IPS-20b (cell line): ENCODE data around the gene CYB5R3.

Experiments used
- H3K27ac ChIP-seq: one replicate; pipeline ENCODE4 v1.5.1; 2013; ENCODE audit warnings: low read length
- H3K27me3 ChIP-seq: 2 replicates; pipeline ENCODE4 v1.6.1; 2013; ENCODE audit warnings: mild to moderate bottlenecking, low read length, inconsistent platforms; ENCODE audit not compliant: insufficient read depth
- H3K36me3 ChIP-seq: 2 replicates; pipeline ENCODE4 v1.6.1; 2013; ENCODE audit warnings: low read depth, mild to moderate bottlenecking, inconsistent platforms, low read length, moderate library complexity; ENCODE audit not compliant: insufficient read depth
- H3K4me1 ChIP-seq: 2 replicates; pipeline ENCODE4 v1.6.1; 2013; ENCODE audit warnings: mild to moderate bottlenecking, control low read depth, inconsistent platforms, low read length, moderate library complexity; ENCODE audit not compliant: insufficient read depth
- H3K4me3 ChIP-seq: 2 replicates; pipeline ENCODE4 v1.5.1; 2013; ENCODE audit warnings: mild to moderate bottlenecking, low read length, inconsistent platforms
- H3K9ac ChIP-seq: 2 replicates; pipeline ENCODE4 v1.6.1; 2013; ENCODE audit warnings: low read depth, mild to moderate bottlenecking, inconsistent platforms, low read length, moderate library complexity
- H3K9me3 ChIP-seq: 2 replicates; pipeline ENCODE4 v1.6.1; 2013; ENCODE audit warnings: mild to moderate bottlenecking, low read depth, low read length, inconsistent platforms; ENCODE audit not compliant: insufficient read depth

Gene CYB5R3

DNA sequence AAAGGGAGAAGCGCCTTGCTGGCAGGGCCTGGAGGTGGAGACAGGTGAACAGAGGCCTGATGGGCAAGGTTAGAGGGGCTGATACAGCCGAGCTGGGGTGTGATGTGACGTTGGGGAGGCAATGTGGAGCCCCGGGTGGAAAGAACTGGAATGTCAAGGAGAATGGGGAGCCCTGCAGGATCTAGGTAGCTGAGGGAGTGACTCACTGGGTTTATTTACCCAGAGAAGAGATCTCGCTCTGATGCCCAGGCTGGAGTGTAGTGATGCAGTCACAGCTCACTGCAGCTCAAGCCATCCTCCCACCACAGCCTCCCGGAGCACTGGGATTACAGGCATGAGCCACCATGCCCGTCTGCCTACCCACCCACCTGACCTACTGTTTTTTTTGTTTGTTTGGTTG, 1.9 kb upstream of the CYB5R3 start:
- no peaks in the 10 kb centered on the region for H3K27me3 ChIP-seq
- H3K4me1 ChIP-seq: no peaks in the 10 kb centered on the region
- H3K9ac ChIP-seq: no peak overlapping the region
- H3K36me3 ChIP-seq: no peaks in the 10 kb centered on the region
- H3K27ac ChIP-seq: no peak overlapping the region
- H3K4me3 ChIP-seq: no peak overlapping the region
- no peaks in the 10 kb centered on the region for H3K9me3 ChIP-seq

DNA sequence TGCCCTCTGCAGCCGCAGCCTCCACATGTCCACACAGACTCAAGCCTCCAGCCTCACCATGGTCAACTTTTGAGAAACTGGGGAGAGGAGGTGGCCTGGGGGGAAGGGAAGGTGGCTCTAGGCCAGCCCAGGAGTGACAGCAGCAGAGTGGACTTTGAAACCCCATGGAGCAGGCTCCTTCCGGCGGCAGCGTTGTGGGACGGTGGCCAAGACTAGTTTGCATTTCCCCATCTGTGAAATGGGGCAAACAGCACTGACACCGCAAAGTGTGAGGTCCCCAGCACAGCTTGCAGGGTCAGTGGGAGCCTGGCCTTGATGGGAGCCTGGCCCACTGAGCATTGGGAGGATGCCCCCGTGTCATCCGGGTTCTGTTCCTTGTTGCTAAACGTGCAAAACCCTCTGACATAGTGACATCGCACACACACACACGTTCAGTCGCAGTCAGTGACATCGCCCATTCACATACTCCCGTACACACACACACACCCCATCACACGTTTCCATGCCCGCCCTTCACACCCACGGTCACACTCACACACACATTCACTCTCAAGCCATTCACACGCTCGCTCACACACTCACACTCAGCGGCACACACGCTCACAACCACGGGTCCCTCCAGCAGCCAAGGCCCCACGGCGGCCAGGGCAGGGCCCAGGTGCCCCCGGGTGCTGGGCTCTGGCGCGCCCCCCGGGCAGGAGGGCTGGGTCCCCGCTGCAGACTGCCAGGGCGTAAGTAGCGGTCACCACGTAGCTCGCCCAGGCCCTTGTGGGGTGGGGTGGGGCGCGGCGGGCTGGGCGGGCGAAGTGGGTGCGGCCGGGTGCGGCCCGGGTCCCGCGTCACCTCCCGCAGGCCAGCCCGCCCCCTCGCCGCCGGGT, 585 bp downstream of the CYB5R3 start:
- H3K4me3 ChIP-seq: peak overlapping the region; percentile 94
- H3K27ac ChIP-seq: no peak overlapping the region
- peak overlapping the region; percentile 83 for H3K9ac ChIP-seq
- H3K27me3 ChIP-seq: no peaks in the 10 kb centered on the region
- H3K4me1 ChIP-seq: peaks cover 6% of the 10 kb centered on the region; the same call in 1 of the 2 replicates
- H3K9me3 ChIP-seq: no peaks in the 10 kb centered on the region
- H3K36me3 ChIP-seq: no peaks in the 10 kb centered on the region

DNA sequence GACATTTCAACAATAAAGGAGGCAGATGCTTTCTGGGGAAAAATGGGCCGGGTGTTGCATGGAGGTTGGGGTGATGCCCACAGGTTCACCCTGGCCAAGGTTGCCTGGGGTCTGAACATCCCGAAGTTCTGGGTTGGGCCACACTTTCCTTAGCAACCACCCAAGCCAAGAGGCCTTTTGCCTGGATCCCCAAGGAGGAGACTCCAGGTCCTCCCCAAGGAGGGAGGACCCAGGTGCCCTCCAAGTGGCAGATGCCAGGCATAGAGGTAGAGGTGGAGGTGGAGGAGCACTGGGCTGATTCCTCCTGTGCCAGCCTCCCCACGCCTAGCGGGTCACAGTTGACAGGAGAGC, 1.2 kb downstream of the CYB5R3 start:
- Histone ChIP-seq H3K27ac (no peak overlapping the region), H3K9me3 (no peaks in the 10 kb centered on the region), H3K36me3 (no peaks in the 10 kb centered on the region), H3K4me1 (peaks cover 6% of the 10 kb centered on the region; the same call in 1 of the 2 replicates), H3K27me3 (no peaks in the 10 kb centered on the region), H3K9ac (0 out of 2 replicates have a peak overlapping the region, but pooled peaks have one; percentile 83), H3K4me3 (peak overlapping the region; percentile 94; the same call in 1 of the 2 replicates)

DNA sequence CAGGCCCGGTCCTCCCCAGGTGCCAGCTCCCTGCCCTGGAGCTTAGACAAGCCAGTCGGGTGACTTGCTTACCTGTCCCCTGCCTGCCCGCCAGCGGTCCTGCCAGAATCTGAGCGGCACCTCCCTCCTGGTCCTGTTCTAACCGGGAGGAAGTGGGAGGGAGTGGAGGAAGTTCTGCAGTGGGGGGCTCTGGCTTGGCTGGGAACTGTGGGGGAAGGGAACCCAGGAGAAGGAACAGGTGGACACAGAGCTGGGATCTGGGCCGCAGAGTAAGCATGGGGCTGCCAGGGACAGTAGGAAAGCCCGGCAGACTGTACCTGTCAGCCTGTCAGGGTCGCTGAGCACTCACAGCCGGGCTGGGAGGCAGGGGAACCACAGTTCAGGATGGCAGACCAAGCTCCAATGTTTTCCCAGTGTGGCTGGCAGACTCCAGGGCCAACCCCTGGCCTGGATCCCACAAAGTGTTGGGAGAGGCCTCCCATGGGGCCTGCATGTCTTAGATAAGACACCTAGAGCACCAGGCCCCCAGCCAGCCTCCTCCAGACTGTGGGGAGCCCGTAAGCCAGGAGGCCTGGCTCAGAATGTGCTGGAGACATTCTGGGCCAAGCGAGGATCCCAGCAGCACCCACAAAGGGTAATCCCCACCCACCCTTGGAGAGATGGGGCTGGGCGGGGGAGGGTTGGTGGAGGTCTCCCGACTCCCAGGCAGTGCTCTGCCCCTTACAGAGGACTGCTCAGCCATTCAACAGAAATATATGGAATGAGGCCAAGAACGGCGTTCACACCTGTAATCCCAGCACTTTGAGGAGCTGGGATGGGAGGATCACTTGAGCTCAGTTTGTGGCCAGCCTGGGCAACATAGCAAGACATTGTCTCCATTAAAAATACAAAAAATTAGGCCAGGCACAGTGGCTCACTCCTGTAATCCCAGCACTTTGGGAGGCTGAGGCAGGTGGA, 2.3 kb downstream of the CYB5R3 start:
- Histone ChIP-seq H3K27me3 (no peaks in the 10 kb centered on the region), H3K4me3 (no peak overlapping the region), H3K4me1 (peaks cover 6% of the 10 kb centered on the region; the same call in 1 of the 2 replicates), H3K9me3 (no peaks in the 10 kb centered on the region), H3K27ac (no peak overlapping the region), H3K9ac (no peak overlapping the region), H3K36me3 (no peaks in the 10 kb centered on the region)

DNA sequence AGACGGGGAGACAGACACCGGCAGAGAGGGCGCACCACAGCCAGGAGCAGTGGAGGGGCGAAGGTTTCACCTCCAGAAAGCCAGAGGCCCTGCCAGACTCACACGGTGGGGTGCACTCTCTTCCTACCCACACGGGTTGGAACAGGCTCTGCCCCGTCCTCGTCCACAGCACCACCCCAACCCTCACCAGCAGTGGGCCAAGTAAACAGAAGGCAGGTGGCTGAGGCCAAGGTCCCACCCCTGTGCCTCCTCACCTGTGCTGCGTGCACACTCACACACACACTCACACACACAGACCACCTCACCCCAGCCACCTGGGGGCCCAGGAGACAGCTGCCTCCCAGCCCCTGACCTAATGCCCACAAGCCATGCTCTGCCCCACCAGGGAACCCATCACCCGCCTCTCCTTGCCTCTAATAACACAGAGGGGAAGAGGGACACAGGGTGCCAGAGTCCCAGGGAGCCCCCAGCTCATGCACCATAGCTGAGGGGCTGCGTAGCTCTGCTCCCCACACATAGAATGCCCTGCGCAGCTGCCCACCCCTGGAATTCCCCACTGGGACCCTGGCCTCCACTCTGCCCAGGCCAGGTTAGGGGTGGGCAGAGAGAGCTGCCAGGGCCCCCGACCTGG, 3.1 kb downstream of the CYB5R3 start:
- peaks cover 6% of the 10 kb centered on the region; the same call in 1 of the 2 replicates for H3K4me1 ChIP-seq
- no peaks in the 10 kb centered on the region for H3K9me3 ChIP-seq
- H3K27me3 ChIP-seq: no peaks in the 10 kb centered on the region
- H3K36me3 ChIP-seq: no peaks in the 10 kb centered on the region
- no peak overlapping the region for H3K4me3 ChIP-seq
- H3K9ac ChIP-seq: no peak overlapping the region
- no peak overlapping the region for H3K27ac ChIP-seq

DNA sequence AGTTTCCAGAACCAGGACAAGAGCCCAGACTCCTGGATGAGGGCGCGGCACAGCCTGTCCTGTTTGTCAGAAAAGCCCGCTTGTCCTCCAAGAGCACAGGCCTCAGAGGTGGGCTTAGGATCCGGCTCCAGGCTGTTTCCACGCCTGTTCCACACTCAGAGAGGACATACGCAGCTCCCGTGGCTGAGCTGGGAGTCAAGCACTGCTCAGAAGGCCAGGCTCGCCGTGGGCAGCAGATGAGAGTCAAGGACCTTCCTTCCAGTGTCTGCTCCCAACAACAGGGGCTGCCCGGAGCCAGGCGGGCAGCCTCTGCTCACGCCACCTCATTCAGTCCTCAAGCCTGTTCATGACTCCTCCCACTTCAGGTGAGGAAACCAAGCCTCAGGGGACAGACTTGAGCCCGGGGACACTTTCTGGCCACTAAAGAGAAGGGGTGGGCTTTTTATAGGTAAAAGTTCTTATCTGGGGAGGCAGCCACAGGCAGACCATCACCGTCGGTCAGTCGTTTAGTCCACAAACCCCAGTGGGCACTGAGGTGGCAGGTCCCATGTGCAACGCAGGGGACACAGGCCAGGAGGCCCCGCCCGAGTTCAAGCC, 3.8 kb downstream of the CYB5R3 start:
- Histone ChIP-seq H3K9ac (no peak overlapping the region), H3K27me3 (no peaks in the 10 kb centered on the region), H3K4me3 (no peak overlapping the region), H3K27ac (no peak overlapping the region), H3K9me3 (no peaks in the 10 kb centered on the region), H3K4me1 (peaks cover 6% of the 10 kb centered on the region; the same call in 1 of the 2 replicates), H3K36me3 (no peaks in the 10 kb centered on the region)

DNA sequence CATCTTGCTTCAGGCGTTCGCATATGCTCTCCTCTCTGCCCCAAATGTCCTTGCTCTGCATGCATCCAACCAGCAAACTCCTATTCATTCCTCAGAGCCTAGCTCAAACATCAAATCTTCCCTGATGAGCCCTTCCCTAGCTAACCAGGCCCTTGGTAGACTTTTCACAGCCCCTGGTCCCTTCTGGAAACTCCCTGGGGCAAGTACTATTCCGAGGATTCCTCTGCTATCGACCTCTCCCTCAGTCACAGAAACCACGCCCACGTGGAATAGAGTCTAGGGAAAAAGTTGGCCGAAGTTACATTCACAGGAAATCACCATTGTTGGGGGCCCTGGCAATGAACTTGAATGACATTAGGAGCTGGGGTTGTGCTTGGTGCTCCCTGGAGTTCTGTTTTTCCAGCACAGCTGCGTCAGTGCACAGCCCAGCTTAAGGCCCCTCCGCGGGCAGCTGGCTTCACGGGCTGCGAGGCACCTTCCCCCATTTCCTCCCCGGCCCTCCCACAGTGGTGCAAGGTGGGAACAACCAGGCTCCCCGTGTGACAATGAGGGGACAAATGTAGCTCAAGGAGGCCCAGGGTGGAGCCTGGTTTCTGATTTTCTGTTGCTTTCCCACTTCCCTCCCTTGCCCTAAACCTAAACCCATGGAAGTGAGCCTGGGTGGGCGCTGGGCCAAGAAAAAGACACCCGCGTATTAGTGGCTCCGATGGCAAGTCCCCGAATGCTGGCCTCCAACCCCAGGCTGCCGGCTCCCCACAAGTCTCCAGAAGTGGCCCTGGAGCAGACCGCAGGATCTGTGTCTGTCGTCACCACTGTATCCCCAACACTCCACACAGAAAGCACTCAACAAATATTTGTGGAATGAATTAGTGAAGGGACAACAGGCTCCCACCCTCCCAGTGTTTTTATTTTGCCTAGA, 4.5 kb downstream of the CYB5R3 start:
- no peaks in the 10 kb centered on the region for H3K36me3 ChIP-seq
- H3K4me1 ChIP-seq: peaks cover 6% of the 10 kb centered on the region
- no peak overlapping the region for H3K27ac ChIP-seq
- no peak overlapping the region for H3K4me3 ChIP-seq
- no peaks in the 10 kb centered on the region for H3K9me3 ChIP-seq
- H3K9ac ChIP-seq: no peak overlapping the region
- H3K27me3 ChIP-seq: no peaks in the 10 kb centered on the region

DNA sequence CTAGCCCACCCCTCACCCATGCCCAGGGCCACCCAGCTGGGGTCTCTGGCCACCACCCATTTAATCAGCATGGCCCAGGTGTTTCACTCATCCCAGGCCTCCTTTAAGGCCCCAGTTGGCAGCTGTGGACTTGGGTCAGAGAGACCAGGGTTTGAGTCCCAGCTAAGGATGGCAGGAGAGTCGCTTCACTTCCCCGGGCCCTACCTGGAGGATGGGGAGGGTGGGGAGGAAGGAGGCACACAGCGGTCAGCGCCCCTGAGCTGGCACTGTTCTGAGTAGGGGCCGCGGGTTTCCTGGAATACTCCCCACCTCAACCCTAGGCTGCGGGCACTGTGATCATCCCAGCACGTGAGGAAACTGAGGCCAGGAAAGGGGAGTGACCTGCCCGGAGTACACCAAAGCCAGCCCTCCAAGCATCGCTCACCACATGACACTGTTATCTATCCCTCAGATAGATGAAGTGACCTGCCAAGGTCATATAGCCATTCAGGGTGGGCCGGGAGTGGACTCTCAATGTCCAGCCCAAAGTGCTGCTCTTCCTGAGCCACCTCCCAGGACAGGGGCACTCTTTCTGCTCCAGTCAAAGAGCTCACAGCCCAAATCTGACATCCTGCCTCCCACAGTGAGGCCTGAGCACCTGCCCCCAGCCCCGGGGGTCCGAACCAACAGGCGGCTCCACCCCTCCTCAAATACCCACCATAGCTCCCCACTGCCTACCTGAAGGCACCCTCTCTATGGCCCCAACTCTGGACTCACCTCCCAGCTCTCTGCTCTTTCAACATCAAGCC, 5.4 kb downstream of the CYB5R3 start:
- peaks cover 6% of the 10 kb centered on the region for H3K4me1 ChIP-seq

DNA sequence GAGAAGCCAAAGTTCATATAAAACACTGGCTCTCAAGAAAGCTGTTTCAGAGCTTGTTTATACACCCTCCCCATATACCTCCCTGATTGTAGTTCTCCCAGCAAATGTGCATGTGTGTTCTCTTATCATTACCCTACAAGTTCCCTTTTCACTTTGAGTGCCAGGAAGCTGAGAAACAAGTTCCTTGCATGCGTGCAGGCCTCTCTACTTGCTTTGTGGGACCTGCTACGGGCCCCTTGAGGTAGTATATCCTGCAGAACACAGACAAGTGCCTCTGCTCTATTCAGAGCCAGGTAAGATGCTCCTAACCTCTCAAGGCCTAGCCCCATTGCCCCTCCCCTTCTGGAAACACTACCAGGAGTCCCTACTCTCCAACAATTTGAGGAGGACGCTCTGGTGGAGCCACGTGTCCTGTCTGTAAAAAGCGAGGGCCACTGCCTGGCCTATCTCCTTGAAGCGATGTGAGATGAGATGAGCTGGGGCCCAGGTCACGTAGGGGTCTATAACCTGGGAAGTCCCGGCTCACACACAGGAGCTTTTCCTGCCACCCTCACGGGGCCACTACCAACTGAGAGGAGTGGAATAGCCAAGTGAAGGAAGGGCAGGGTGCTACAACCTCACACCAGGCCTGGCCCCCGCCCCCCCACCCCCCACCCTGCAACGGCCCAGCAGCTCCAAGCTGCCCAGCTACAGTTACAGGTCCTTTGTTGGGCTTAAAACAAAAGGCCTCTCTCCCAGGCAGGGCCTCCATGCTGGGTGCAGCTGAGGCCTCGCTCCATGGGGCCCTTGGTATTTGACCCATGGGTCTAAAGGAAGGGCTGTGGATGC, 6.2 kb downstream of the CYB5R3 start:
- no peaks in the 10 kb centered on the region for H3K27me3 ChIP-seq
- no peak overlapping the region for H3K9ac ChIP-seq
- H3K4me1 ChIP-seq: peaks cover 6% of the 10 kb centered on the region
- no peak overlapping the region for H3K4me3 ChIP-seq
- H3K27ac ChIP-seq: no peak overlapping the region
- no peaks in the 10 kb centered on the region for H3K36me3 ChIP-seq
- no peaks in the 10 kb centered on the region for H3K9me3 ChIP-seq

More for the DNA sequence above, 5.4 kb downstream of the CYB5R3 start:
- no peaks in the 10 kb centered on the region for H3K27me3 ChIP-seq
- H3K9me3 ChIP-seq: no peaks in the 10 kb centered on the region
- H3K27ac ChIP-seq: no peak overlapping the region
- no peak overlapping the region for H3K4me3 ChIP-seq
- no peaks in the 10 kb centered on the region for H3K36me3 ChIP-seq
- no peak overlapping the region for H3K9ac ChIP-seq
